GM18507 (cell line): ENCODE results near the gene C1QBP.
"Not testable (repeated sequence)": the region's sequence is repeated elsewhere in the genome, so short reads cannot be mapped to it uniquely, and the experiment has no call there.

Experiments
- DNase-seq: peaks from one replicate; pipeline ENCODE4 v3.0.0; 2011; ENCODE audit warnings: low read depth; ENCODE audit not compliant: insufficient read length; ENCODE audit errors: extremely low spot score
- FAIRE-seq: peaks from 2 replicates; lab custom pipeline; 2011; peaks lifted over from hg19 to GRCh38; lab: Jason Lieb, UNC

The C1QBP gene

DNA sequence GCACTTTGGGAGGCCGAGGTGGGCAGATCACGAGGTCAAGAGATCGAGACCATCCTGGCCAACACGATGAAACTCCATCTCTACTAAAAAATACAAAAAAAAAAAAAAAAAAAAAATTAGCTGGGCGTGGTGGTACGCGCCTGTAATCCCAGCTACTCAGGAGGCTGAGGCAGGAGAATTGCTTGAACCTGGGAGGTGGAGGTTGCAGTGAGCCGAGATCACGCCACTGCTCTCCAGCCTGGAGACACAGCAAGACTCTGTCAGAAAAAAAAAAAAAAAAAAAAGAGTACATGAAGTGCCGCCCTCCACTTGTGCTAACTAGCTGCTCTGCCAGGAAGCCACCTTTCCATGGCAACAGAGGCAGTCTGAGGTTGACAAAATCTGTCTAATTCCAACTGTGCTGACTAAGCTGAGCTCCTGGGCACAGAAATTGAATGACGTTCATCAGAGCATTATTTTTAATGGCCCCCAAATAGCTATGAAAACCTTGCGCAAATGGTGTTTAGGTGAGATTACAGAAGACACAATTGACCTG, 3.1 kb downstream of the C1QBP start:
- not testable (repeated sequence) for DNase-seq, FAIRE-seq

DNA sequence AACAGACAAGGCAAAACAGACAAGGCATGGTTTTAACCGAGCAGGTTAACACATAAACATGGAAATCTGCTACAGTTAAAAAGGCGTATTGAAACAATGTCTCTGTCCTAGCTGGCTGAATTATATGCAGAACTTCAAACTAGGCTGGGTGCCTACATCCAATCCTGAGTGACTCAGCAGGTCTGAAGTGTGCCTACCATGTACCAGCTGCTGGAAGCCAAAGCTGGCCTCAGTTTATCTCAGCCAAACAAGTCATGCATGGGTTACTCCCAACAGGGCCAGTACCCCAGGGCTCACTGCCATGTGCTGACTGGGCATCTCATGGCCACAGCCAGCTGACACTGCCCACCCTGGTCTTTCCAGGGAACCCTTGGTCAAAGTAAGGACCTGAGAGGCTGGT, 4.0 kb downstream of the C1QBP start:
- FAIRE-seq, result no peak
- no peak for DNase-seq

DNA sequence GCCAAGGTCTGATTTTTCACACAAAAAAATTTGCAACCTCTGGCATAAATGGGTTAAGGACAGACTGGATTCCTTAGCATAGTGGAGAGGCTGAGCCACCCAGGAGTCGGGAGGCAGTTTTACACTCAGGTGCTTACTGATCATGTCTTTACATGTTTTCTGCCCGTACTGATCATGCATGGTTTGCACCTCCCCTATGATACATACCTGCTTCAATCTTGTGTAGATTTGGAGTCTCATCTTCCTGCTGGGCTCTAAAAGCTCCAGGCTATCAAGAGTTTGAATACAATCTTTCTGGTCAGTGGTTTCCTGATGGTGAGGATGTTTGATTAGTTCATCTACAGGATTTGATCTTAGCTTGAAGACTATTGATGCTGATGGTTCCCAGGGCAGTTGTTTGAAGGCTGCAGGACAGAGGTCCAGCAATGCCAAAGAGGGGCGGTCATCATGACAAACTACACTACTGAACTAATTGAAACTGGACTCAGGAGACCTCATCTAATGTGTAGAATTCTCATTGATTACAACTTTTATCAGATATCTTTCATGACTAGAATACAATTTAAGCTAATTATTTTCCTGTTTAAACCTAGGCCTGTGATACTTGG, 6.9 kb downstream of the C1QBP start:
- DNase-seq (no peak), FAIRE-seq (no peak)

DNA sequence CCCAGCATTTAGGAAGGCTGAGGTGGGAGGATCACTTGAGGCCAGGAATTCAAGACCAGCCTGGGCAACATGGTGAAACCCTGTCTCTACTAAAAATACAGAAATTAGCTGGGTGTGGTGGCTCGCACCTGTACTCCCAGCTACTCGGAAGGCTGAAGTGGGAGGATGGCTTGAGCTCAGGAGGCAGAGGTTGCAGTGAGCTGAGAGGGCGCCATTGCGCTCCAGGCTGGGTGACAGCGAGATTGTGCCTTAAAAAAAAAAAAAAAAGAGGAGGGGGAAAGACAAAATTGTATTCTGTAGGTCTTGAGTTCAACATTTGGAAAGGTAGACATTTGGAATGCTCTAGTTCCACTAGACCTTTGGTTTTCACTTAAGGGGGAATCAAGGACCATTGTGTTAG, 7.7 kb downstream of the C1QBP start:
- not testable (repeated sequence) for DNase-seq, FAIRE-seq

DNA sequence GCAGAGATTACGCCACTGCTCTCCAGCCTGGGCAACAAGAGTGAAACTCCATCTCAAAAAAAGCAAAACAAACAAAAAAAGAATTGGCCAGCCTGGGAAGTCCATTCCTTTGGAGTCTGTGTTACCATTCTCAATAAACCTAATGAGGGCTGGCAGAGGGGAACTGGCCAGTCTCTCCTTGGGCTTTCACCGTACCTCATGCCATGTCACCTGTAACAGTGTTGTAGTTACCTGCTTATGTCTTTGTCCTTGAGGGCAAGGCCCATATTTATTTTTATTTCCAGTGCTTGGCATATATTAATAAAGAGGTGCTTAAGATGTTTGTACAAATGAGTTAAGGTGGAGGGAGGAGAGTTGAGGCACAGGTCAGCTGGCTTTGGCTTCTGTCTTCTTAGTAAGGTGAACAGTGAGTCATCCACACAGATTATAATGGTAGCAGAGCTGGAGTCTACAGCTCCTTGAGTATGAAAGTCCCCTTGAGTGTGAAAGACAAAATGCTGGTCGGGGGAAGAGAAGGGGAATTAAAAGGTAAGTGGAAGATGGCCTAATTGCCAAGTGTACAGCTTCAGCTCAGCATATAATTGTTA, 8.4 kb downstream of the C1QBP start:
- no peak for FAIRE-seq
- no peak for DNase-seq

DNA sequence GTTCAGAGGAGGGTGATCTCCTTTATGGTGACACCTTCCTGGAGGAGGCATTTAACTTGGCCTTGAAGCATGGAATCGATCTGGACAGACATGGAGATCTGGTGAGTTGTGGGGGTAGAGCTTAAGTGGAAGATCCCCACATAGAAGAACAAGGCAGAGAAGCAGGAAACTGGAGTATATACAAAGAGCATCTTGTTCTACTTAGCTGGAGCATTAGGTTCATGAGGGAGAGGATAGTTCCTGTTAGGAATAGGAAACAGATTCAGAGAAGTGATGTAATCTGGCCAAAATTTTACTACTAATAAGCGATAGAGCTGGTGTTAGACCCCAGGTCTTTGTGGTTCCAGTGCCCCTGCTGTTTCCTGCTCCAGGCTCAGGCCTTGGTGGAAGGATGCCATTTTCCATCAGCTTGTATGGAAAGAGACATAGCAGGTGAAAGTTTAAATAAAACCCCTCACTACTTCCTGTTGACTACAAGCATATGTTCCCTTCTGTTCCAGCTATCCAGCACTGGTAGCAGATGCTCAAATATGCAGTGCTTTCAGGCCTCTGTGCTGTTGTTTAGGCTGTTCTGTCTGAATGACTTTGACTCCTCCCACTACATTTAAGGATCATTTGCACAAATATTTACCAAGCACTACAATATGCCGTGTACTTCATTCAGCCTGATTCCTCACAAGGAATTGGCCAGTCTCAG, 9.6 kb downstream of the C1QBP start:
- no peak for DNase-seq
- FAIRE-seq, result no peak

DNA sequence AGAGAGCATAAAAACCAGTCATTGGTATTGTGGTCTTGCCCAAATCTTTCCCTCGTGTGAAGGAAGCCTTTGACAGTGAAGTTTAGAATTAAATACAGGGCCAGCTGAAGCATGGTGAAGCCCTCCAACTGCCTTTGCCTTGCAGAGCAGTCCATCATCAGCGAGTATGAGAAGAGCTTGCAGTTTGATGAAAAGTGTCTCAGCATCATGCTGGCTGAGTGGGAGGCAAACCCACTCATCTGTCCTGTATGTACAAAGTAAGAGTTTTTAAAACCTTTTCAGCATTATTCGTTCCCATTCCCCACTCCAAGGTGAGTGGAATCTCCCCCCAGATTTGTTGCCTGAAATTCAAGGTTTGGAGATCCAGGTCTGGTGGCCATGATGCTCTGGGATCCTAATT, 13.1 kb downstream of the C1QBP start:
- FAIRE-seq, result no peak

DNA sequence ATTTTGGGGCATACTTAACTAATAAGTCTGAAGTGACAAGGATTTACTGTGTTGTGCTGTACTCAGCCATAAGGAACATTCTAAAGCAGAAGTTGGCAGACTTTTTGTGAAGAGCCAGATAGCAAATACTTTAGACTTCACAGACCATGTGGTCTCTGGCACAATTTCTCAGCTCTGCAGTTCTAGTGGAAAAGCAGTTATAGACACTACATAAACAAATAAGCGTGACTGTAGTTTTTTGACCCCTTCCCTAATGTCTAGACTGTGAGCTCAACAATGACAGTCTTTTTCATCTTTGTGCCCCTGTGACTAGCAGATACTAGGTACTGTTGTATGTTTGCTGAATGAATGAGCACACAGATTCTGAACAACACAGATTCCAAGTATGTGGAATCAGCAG, 14.0 kb downstream of the C1QBP start:
- FAIRE-seq (no peak), DNase-seq (no peak)

More for the DNA sequence above, 13.1 kb downstream of the C1QBP start:
- no peak for DNase-seq

DNA sequence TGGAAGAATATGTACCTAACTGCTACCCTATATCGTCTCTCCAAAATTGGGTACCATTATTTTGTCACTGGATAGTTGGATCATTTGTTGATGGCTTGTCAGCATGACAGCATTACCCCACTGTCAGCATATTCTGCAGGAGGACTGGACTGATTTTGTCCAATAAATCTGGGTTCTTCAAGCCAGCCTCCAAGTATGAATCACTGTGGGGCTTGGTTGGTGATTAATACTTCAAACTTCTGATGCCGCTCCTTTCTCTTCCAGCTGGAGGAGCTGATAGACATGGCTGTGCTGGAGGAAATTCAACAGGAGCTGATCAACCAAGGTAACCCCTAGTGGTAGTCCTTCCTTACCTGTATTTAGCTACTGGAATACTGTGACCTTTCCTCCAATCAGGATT, 16.4 kb downstream of the C1QBP start:
- no peak for FAIRE-seq
- no peak for DNase-seq

DNA sequence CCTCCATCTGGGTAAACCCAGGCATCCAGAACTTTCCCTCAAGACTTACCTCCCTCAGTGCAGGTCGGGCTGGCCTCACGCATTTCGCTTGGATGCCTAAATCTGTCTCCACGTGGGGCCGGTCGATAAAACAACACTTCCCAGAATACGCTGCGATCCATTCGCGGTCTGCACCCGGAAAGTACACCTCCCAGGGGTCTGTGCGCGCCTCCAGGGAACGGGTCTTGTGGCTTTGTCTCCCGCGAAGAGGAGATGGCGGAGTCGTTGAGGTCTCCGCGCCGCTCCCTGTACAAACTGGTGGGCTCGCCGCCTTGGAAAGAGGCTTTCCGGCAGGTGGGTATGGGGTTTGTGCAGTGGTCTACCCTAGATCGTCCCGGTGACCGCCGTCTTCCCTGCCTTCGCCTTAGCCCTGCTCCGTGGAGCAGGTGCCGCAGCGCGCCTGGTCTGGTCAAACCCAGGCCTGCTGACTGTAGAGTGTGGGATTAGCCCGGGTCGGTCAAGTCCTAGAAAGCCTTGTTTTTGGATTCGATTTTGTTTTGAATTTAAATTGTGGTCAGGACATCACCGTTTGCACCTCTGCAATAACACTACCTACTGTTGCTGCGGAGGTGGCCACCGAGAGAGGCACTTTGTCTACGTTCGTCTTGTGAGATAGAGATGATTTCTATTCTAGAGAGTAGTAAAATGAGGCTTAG, 18.8 kb downstream of the C1QBP start, which contains the start of gene RPAIN:
RPAIN (plus strand) TSS at position 224 of the 695 bp plus-strand sequence; CDS start at position 253, 29 bp downstream.
- DNase-seq (peak; percentile 72), FAIRE-seq (no peak)

DNA sequence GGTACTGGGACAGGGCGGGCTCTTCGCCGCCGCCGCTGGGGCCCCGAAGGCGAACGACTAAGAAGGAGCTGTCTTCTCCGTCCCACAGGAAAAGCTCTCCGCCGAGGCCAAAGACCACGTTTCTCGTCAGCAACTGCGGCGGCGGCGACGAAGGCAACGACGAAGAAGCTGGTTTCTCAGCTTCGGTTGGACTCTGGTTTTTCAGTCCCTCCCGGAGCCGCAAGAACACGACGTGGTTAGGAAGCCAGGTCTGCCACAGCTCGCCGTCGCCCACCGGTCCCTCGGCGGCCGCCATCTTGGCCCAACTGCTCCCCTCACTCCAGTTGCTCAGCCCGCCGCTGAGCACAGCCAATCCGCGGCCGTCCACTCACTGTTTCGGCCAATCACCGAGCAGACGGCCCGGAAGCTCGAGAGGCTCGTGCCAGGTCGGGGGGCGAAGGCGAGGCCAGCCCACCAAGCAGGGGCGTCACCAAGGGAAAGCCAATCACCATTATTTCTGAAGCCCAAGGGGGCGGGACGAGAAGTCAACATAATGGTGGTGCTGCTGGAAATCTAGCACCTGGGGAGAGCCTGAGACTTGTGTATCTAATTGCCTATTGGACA, 19.5 kb downstream of the C1QBP start, which contains the start of gene NUP88:
NUP88 (minus strand) TSS at position 307 of the 603 bp plus-strand sequence; CDS start at position 295, 12 bp downstream.
- peak; percentile 96 for FAIRE-seq
- peak; percentile 95 for DNase-seq

DNA sequence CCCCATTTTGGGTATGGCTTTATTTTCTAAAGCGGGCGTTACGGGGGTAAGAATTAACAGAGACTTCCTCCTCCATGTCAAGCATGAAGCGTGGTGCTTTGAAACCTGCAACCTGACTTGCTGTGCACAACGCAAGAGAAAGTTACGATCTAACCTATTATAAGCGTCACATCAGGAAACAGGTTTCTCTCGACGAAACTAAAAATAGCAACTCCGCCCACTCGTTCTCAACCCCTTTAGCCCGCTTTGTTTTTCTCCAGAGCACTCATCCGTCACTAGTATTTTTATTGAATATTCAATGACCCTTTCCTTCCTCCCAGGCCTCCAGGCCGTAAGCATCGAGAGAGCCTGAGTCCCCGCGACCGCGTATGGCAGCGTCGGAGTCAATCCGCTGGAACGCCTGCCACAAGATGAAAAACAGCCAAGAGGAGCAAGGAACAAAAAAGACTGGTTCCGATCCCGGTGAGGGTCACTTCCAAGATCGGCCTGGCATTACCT, 20.0 kb downstream of the C1QBP start:
- FAIRE-seq, result peak; percentile 96
- peak; percentile 46 for DNase-seq

DNA sequence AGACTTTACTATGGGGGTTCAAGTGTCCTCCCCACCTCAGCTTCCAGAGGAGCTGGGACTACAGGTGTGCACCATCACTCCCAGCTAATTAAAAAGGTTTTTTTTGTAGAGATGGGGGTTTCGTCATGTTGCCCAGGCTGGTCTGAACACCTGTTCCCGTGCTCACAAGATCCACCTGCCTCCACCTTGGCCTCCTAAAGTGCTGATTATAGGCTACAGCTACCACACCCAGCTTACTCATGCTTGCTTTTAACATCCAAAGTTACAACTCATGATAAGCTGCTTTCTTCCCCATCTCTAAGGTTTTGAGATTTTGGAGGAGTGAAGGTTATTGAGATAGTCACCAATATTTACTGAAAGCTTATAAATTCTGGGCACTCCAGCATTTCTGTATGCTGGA, 22.1 kb downstream of the C1QBP start:
- DNase-seq (no peak), FAIRE-seq (no peak)

DNA sequence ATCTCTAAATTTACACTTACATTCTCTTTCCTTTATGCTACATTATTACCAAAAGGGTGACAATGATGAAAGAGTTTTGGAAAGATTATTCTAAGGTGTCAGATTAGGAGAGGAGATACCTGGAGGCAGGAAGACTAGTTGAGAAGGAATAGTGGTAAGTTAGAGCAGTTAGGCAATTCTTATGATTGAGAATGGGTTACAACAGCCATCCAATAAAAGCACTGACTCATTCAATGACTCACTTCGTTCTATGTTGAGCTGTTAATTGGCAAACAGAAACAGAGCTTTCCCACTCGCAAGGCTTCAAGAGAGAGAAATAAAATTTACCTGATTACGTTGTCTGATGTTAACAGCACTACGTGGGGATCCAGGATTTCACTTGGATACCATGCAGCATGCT, 25.3 kb downstream of the C1QBP start:
- DNase-seq (no peak), FAIRE-seq (no peak)

DNA sequence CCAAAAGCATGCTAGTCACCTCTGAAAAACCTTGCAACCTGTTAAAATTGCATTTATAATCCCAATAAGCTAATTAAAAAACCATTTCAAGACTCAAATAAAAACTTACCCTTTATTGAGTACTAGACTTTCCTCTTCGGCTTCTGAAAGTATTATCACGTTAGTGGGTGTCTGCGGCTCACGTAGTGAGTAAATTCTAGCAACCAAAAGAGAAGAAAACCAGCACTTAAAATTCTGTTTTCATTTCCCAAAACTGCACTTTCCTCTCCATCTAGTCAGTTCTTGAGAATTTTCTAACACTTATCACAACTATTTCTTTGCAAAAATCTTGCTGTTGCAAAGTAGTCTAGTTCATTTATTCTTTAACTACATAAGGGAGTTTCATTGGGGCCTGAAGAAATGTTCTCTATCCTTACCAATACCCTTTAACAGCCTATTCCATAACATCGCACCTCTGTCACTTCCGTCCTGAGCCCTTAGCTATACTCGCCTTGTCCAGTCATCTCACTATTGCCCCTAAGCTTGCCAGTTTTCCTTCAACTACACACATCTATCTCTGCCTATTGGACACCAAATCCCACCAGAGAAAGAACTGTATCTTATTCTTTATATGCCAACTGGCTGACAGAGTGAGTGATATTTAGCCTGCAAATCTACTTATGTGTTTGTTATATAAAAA, 28.2 kb downstream of the C1QBP start:
- DNase-seq (no peak), FAIRE-seq (peak; percentile 71)

DNA sequence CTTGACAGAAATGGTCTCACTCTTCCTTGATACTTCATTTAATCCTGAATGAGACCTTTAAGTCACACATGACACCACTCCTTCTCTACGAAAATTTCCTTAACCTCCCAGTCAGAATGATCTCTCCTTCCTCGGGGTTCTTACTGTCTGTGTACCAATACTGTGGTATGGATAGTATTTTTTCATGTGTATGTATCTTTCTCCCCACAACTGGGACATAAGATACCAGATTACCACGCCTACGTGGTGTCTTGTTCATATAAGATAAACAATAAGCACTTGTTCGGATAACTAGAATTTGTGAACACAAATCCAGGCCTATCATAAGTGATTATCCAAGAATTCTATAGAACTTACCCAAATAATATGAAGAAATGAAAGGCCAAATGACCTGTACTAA, 30.8 kb downstream of the C1QBP start:
- FAIRE-seq (no peak), DNase-seq (no peak)

DNA sequence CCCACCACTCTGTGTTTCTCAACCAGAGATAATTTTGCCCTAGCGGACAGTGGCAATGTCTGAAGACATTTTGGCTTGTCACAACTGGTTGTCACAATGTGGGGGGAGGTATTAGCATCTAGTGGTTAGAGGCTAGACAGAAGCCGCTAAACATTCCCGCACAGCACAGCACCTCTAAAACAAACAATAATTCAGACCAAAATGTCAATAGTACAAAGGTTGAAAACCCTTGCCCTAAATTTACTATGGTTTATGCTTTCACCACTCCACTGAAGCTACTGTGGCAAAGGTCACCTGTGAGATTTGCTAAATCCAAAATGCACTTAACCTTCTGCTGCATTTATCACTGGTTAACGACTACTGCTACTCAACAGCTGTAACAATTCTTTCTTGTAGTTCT, 33.6 kb downstream of the C1QBP start:
- FAIRE-seq (no peak), DNase-seq (no peak)

DNA sequence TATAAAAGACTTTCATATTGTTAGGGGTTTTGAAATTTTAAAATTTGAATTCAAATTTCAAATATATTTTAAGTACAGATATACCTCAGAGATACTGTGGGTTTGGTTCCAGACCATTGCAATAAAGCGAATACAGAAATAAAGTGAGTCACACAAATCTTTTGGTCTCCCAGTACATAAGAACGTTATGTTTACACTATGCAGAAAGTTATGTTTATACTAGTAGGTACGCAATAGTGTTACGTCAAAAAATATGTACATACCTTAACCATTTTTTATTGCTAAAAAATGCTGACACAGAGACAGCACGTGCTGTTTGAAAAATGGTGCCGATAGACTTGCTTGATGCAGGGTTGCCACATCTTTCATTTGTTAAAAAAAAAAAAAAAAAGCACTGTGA, 39.2 kb downstream of the C1QBP start:
- DNase-seq, result no peak
- FAIRE-seq, result no peak

DNA sequence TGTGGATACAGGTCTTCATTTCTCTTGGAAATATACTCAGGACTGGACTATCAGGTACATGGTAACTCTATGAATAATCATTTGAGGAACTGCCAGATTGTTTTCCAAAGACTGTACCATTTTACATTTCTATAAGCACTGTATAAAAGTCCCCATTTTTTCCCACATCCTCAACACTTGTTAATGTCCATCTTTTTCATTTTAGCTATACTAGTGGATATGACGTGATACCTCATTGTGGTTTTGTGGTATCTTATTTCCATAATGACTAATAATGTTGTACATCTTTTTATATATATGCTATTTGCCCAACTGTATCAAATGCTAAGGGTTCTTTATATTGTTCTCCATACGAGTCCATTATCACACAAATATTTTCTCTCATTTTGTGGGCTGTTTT, 42.3 kb downstream of the C1QBP start:
- DNase-seq (no peak), FAIRE-seq (no peak)
